NCI-H69 (cell line): ENCODE measurements around the gene FOXA1.

Experiments used
- DNase-seq: peaks from one replicate; lab custom pipeline; 2025; lab: John Stamatoyannopoulos, UW

The FOXA1 gene

DNA sequence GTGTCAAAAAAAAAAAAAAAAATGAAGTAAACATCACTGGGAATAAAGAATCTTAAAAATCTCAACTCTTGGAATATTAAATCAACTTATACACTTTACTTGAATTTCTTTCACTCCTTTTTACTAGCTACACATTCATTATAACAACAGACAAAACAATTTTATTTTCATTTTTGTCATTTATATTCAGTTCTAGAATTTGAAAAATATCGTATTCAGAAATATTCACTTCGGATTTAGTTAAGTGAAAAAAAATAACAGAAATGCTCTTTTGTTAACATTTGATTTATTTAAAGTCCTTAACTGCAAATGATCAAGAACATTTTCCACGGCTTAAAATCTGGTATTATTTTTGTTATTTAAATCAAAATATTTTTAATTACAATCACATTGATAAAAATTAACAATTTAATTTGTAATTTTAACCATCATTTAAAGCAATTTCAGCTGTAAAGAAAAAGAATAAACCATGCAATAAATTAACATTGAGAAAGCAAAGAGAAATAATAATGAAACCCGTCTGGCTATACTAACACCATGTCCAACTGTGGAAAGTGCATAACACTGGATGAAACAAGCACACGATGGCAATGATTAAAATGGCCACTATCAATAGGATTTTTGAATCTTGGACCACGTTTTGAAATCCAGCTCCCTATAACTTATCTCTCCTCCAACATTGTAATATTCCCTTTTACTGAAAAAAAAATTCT is 5.2 kb downstream of the FOXA1 start:
- DNase-seq: peak; percentile 77

DNA sequence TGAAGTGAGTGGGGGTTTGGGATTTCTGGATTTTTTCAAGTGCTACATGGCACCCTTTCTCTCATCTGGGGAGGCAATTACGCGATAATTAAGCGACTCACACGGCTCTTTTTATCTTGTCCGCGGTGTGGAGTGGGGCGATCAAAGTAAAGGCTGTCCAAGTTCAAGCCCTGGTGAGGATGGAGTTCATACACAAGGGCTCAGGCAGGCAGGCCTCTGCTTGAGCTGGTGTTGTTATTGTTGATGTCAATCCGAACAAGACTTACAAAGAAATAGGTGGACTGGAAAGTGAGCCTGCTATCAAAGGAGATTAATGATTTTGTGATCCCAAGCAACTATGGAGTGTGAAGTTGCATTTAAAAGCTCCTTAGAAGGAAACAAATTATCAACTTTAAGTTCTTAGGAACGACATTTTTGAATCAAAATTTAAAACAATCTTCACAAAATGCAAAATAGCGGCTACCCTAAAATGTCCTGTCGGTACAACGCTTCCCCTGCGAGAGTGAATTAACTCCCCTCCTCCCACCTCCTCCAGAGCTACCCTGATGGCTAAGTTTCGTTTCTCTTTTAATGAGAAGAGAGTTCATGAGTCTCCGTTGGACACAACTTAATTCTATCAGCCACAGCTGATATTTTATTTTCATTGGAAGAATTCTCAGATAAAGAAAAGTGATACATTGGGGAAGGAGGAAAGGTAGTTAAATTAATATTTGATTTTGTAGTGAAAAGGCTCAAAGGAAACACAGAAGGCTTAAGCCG is 5.9 kb downstream of the FOXA1 start:
- DNase-seq: peak; percentile 87

DNA sequence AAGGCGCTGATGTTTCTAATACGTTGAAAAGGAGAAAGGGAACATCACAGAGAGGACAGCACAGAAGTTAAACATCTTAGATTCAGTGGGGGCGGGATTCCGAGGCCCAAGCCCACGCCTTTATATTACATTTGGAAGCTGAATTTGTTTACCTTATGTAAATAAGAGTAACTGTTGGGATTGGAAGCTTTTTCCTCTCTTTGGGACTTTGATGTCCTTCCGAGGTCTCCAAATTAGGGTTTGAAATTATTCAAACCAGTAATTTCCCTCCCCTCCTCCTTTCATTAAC is 6.4 kb downstream of the FOXA1 start:
- peak; percentile 93 for DNase-seq

DNA sequence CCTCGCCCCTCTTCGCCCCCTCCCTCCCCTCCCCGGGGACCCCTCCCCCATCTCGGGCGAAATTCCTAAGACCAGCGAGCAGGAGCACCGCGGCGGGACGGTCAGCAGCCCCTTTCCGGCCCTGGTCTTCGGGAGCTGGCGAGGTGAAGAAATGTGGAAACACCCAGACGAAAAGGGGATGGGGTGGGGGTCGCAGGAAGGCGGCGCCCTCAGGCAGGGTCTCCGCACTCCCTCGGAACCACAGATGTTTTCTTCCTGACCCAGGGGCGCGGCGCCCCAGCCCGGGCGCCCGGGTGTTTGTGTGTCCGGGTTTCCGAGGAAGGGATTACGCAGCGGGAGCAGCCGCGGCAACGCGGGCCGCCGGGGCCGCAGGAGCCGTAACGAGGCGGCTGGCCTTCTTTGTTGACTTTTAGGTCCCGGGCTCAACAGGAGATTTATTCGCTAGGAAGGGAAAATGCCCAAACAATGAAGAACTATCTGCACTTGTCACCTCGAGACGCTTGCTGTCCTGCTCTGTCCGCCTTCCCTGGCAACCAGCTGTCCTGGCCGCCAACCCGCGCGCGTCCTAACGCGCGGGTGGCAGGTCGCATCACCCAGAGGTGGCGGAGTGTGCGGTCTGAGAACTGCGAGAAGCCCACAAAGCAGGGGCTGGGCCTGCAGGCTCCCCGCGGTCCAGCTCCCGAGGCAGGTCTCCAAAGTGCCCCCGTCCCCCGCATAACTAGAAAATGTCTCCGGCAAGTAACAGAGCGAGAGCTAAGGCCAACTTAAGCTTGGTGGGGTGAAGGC is 7.0 kb downstream of the FOXA1 start:
- peak; percentile 93 for DNase-seq

DNA sequence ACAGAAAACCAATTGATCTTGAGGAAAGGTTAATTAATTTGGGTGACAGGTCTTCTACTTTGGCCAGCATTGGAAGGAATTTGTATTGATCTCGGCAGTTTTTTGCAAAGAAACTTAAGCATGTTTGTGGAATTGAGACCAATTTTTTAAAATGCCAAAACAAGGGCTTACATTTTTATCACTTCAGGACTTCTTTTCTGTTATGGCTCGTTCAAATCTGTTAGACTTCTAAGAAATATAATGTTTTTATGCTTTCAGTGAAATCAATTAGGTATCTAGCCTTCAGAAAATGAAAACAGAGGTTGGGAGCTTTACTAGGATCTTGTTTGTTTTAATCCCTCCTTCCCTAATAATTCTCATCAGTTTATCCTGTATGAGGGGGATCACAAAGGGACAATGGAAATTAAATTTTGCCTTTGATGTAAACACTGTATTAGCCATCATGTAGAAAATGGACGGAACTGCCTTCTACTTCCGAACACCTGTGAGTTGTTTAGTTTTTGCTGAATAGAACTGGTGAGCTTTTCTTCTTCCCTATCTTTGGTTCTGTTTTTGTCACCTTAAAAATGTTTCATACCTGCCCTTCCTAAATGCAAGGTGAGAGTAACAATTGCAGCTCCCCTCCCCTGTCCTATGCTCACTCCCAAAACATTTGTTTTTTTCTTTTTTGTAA is 7.8 kb downstream of the FOXA1 start:
- peak; percentile 69 for DNase-seq

- DNase-seq: no peak
Observed at GRCh38 chr14:37586797-37587130, 8.3 kb downstream of the FOXA1 start.

- peak; percentile 63 for DNase-seq
Observed at GRCh38 chr14:37585971-37586796, 8.9 kb downstream of the FOXA1 start.

GRCh38 chr14:37585101-37585511 is 9.9 kb downstream of the FOXA1 start:
- peak; percentile 42 for DNase-seq

DNA sequence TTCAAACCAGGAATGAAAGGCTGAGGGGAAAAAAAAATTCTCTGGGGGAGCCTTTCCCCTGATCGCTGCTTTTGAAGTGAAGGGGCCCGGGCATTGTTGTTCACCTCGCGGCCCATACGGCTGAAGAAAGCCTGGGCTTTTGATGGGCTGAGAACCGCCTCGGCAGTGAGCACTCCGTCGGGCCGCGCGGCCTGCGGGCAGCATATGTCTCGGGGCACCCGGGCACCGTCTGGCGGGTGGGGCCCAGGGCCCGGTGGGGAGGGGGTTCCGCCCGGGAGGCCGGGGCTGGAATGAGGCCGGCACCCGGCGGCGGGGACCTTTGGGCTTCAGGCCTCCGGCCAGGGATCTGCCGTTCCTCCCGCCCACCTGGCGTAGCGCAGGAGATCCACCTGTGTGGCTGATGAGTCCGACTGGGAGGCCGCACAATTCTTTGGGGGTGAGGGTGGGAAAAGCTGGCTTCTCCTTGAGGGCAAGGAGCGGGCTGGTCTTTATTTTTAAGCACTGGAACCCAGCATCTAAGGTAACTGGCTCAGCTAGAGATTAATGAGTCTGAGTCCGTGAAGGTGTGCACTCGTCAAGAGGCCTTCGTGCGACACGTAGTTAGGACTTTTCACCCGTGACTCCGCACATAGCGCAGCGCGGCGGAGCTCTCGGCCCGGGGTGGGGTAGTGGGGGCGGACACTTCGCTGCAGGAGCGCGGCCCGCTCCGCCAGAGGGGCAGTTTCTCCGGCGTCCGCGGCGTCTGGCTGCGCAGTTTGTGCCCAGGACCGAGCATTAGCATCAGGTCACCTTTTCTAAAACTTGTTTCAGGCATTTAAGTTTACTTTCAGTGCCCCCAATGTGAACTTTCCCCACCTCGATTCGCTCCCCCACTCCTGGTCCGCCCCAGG is 10.6 kb downstream of the FOXA1 start:
- peak; percentile 70 for DNase-seq

DNA sequence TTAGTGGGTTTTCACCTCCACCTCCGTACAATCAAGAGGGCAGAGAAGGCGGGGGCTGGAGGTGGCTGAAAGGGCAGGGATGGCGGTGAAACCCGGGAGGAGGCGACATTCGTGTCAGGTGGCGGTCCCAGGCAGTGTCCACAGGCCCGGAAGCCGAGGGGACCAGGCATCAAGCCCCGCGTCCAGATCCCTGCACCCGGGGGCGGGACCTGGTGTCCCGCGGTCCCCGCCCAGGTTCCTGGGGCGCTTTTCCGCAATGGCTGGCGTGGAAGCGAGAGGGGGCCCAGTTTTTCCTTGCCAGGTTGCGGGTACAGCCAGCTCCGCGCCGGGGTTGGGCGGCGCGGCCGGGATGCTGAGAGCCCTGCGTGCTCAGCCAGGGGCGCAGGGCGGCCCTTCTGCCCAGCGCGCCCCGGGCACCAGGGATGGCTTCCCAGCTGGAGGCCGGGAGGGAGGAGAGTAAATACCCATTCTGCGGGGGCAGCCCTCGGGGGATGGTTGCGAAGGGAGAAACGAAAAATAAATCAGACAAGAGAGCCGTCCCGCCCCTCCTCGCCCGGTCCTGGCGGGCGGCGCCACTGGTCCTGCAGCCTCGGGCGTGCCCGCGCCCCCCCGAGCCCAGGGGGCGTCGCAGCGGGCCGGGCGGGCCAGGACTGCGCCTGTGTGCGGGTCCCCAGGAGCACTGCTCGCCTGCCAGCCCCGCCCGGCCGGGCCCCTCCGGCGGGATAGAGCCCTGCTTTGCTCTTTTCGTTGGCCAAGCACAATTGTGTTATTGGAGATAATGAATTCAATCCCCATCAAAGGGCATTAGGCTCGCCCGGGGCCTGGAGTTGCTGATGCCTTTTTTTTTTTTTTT is 11.5 kb downstream of the FOXA1 start:
- DNase-seq: peak; percentile 99

- no peak for DNase-seq
Observed at GRCh38 chr14:37580146-37580545, 14.9 kb downstream of the FOXA1 start.

DNA sequence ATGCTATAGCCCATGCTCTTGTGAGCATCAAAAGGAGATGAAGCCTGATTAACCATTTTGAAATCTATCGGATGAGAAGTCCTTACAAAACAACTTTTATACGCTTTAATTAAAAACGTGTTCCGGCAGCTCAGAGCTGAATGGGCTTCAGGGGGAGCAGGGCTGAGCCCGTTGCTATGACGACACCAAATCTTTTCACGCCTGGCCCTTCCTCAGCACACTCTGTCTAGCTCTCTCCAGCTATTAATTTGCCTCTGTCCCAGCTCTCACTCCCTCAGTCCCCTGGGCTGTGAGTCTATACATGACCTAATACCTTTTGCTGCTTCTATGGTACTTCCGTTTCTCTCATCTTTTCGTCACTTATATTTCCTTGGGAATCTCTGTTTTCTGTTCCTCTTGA is 15.8 kb downstream of the FOXA1 start:
- peak; percentile 80 for DNase-seq

GRCh38 chr14:37573356-37573755 is 21.7 kb downstream of the FOXA1 start:
- no peak for DNase-seq

DNA sequence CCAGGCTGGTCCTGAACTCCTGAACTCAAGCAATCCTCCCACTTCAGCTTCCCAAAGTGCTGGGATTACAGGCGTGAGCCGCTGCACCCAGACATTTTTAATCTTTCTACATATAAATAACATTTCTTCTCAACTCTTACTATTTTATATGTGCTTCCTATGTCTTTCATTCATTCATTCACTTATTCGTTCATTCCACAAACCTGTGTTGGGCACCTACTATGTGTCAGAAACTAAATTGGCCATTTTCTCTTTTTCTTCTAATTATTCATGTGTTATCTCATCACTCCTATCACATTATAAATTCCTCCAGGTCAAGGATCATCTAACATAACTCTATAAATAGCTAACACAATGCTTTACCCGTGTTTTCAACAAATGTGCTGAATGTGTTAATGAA is 23.7 kb downstream of the FOXA1 start:
- no peak for DNase-seq

DNA sequence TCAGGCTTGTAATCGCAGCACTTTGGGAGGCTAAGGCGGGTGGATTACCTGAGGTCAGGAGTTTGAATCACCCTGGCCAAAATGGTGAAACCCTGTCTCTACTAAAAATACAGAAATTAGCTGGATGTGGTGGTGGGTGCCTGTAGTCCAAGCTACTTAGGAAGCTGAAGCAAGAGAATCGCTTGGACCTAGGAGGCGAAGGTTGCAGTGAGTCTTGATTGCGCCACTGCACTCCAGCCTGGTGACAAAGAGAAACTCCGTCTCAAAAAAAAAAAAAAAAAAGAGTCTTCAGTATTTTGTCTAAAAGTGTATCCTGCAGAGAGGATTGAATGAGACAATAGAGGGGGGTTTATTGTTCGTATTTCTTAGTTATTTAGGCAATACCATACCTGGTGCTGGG is 25.3 kb downstream of the FOXA1 start:
- no peak for DNase-seq

- peak; percentile 70 for DNase-seq
Observed at GRCh38 chr14:37566811-37567371, 28.2 kb downstream of the FOXA1 start.

GRCh38 chr14:37565550-37565949 is 29.5 kb downstream of the FOXA1 start:
- DNase-seq: peak; percentile 80

DNA sequence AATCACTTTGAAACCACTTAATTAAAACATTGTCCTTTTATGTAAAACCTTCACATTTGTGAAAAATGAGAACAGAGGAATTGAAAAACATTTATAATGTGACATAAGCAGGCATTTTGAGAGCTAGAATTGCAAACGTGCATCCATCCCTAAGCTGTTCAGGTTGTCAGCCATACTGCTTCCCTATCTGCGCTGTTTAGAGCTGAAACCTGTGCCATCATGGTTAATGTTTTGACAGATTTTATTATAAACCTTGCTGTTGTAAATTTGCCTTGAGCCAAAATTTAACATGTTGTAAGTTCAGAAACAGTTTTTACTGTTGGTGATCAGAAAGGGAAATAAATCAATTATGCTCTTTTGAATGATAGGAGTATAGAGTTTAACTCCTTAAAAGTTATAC is 31.9 kb downstream of the FOXA1 start:
- DNase-seq: no peak

DNA sequence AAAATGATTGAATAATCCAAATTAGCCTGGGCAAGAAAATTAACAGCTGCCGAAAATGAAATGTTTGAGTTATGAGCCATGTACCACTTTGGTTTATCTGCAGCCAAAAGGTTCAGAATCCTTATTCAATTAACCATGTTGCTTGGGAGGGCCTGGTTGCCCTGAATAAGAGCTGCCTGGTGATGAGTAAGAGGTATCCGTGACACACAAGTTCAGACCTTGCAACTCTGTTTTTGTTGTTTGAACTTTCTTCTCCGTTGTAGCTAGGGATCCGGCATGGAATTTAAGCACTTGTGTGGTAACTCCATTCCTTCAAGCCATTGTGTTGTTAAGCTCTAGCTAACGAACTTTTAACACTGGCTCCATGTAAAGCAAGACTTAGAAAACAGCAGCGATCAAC is 35.7 kb downstream of the FOXA1 start:
- DNase-seq: peak; percentile 49
